Liver (tissue), 9 donors: Measurements from ENCODE around the gene CYB5RL. TPM values are rescaled to one million over a fixed set of nuclear protein-coding genes. Genes with fewer than 3 reads are reported as not detected.

ENCODE experiments used
- DNase-seq: peaks from one replicate; pipeline ENCODE4 v3.0.0-alpha.2; 2017; ENCODE audit warnings: low spot score
- H3K27ac ChIP-seq, 2 donors: one replicate each; pipeline ENCODE4 v1.7.0; 2013; ENCODE audit warnings: inconsistent platforms in 2 of 2, low read length in 2 of 2, control low read depth in 1 of 2, low read depth in 1 of 2, mild to moderate bottlenecking in 1 of 2
- H3K27me3 ChIP-seq, 4 donors: one replicate each; pipeline versions ENCODE4 v1.6.1 to v1.7.0; 2013; ENCODE audit warnings: low read length in 3 of 4, inconsistent platforms in 1 of 4, mild to moderate bottlenecking in 1 of 4, moderate library complexity in 1 of 4; ENCODE audit not compliant: control insufficient read depth in 4 of 4, insufficient read depth in 4 of 4
- H3K36me3 ChIP-seq, 4 donors: one replicate each; pipeline versions ENCODE4 v1.6.1 to v1.7.0; 2013; ENCODE audit warnings: low read length in 3 of 4, mild to moderate bottlenecking in 3 of 4, low read depth in 1 of 4, moderate library complexity in 1 of 4; ENCODE audit not compliant: control insufficient read depth in 4 of 4, insufficient read depth in 3 of 4
- H3K4me1 ChIP-seq, 4 donors: one replicate each; pipeline versions ENCODE4 v1.6.1 to v1.7.0; 2013; ENCODE audit warnings: low read length in 3 of 4, mild to moderate bottlenecking in 3 of 4, moderate library complexity in 1 of 4; ENCODE audit not compliant: control insufficient read depth in 4 of 4, insufficient read depth in 4 of 4
- H3K4me3 ChIP-seq, 3 donors: one replicate each; pipeline versions ENCODE4 v1.6.1 to v1.7.0; 2013; ENCODE audit warnings: low read length in 3 of 3, control low read depth in 1 of 3, low read depth in 1 of 3, mild to moderate bottlenecking in 1 of 3
- H3K9ac ChIP-seq, 2 donors: one replicate each; pipeline ENCODE4 v1.7.0; 2013; ENCODE audit warnings: low read length in 2 of 2, mild to moderate bottlenecking in 2 of 2, moderate library complexity in 2 of 2, control low read depth in 1 of 2, low read depth in 1 of 2
- H3K9me3 ChIP-seq, 4 donors: one replicate each; pipeline versions ENCODE4 v1.6.1 to v1.7.0; 2013; ENCODE audit warnings: low read length in 3 of 4; ENCODE audit not compliant: control insufficient read depth in 4 of 4
- EGR1 ChIP-seq, 2 donors: IDR thresholded peaks; 2 replicates each; pipeline ENCODE4 v1.6.1; 2016 to 2018; ENCODE audit warnings: antibody characterized with exemption in 2 of 2, low read depth in 2 of 2
- FOXA1 ChIP-seq: IDR thresholded peaks from 2 replicates; pipeline ENCODE4 v1.6.1; 2016; ENCODE audit warnings: antibody characterized with exemption
- FOXA2 ChIP-seq: IDR thresholded peaks from 2 replicates; pipeline ENCODE4 v1.6.1; 2016; ENCODE audit warnings: antibody characterized with exemption
- GABPA ChIP-seq, 2 donors: IDR thresholded peaks in 1 of 2; conservative IDR thresholded peaks in 1 of 2; 2 replicates each; pipeline ENCODE4 v1.6.1; 2016; ENCODE audit warnings: antibody characterized with exemption in 2 of 2, mild to moderate bottlenecking in 1 of 2, moderate library complexity in 1 of 2
- HNF4A ChIP-seq, 2 donors: conservative IDR thresholded peaks; 2 replicates each; pipeline ENCODE4 v1.6.1; 2016; ENCODE audit warnings: antibody characterized with exemption in 2 of 2, mild to moderate bottlenecking in 2 of 2
- HNF4G ChIP-seq: IDR thresholded peaks from 2 replicates; pipeline ENCODE4 v1.6.1; 2016; ENCODE audit warnings: antibody characterized with exemption
- NR2F2 ChIP-seq: IDR thresholded peaks from 2 replicates; pipeline ENCODE4 v1.6.1; 2016; ENCODE audit warnings: antibody characterized with exemption
- RAD21 ChIP-seq, 2 donors: IDR thresholded peaks; 2 replicates each; pipeline ENCODE4 v1.6.1; 2016; ENCODE audit warnings: antibody characterized with exemption in 2 of 2, mild to moderate bottlenecking in 2 of 2
- RXRA ChIP-seq, 2 donors: IDR thresholded peaks; 2 replicates each; pipeline ENCODE4 v1.6.1; 2017 to 2018; ENCODE audit warnings: antibody characterized with exemption in 2 of 2, mild to moderate bottlenecking in 1 of 2
- SP1 ChIP-seq: IDR thresholded peaks from 2 replicates; pipeline ENCODE4 v1.6.1; 2018; ENCODE audit warnings: antibody characterized with exemption, mild to moderate bottlenecking
- TAF1 ChIP-seq: conservative IDR thresholded peaks from 2 replicates; pipeline ENCODE4 v1.6.1; 2016; ENCODE audit warnings: antibody characterized with exemption, mild to moderate bottlenecking
- YY1 ChIP-seq: IDR thresholded peaks from 2 replicates; pipeline ENCODE4 v1.6.1; 2016; ENCODE audit warnings: antibody characterized with exemption, mild to moderate bottlenecking
- WGBS: extraction: QIAGEN DNeasy Blood & Tissue Kit; methylation state at CpG from one replicate; pipeline ENCODE4 v1.1.7; 2013; 5-methylcytosine and 5-hydroxymethylcytosine counted together
- polyA plus RNA-seq, 2 donors: library from polyadenylated mRNA; stranded (reverse) in 1 of 2; unstranded in 1 of 2; fragments of 200-250 nt in 1 of 2; fragments of >200 nt in 1 of 2; fragmentation: Nextera tagmentation in 1 of 2; extraction: Ambion mirVana in 1 of 2; gene quantifications; one replicate each; pipeline versions ENCODE4 v1.2.1 to v1.2.3, GENCODE V29; 2013 to 2015
- total RNA-seq, 2 donors: library from RNA; depleted of rRNA; stranded (reverse); fragments of >200 nt; gene quantifications; one replicate each; pipeline ENCODE4 v1.2.3, GENCODE V29; 2014
- TF ChIP-seq, protein P1 (sequence below): IDR thresholded peaks from 2 replicates; pipeline ENCODE4 v1.6.1; 2016; ENCODE audit warnings: antibody characterized with exemption
- TF ChIP-seq, protein P2 (sequence below): IDR thresholded peaks from 2 replicates; pipeline ENCODE4 v1.6.1; 2016; ENCODE audit warnings: antibody characterized with exemption
- TF ChIP-seq, protein P3 (sequence below): fragments of 150-350 bp; IDR thresholded peaks from 2 replicates; pipeline ENCODE4 v1.5.1; 2017; ENCODE audit warnings: improper control_type of control experiment, low read depth, low read length; ENCODE audit not compliant: missing input control
- donor health status: healthy.
- donor health status: healthy.
- donor health status: healthy.
- donor health status: healthy.
- donor health status: healthy.

CYB5RL gene
- total and polyA plus RNA-seq, 4 donors, result 1.5 to 4.5 (median 2.5) TPM

DNA sequence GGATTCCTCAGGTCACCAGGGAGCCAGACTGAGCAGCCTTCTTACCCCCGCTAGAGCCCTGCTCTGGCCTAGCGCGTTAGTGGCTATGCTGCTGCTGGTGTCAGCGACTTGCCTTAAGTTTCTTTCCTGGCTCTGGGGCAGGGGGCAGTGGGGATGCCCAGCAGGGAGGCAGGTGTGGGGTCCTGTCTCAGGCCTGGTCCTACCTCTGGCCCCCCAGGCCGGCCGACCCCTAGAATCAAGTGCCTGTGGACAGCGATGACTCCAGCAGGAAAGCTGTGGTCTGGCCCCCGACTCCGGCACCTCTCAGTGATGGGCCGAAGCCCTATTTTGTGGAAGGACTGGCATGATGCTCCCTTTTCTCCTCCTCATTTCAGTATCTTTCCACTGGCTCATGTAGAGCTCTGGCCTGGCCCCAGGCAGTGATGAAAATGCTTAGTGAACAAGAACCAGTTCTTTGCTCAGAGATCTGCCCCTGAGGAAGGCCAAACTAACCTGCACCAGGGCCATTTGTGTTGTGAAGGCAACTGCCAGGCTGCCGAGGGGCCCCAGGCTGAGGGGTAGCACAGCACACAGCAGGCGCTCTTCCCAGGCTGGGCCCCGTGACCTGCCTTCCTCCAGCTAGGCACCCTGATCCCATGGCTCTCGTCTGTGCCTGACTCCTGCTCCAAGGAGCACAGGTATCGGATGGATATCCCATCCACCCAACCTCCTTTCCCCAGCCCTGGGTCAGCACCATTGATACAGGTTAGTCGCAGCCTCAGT, 23.8 kb upstream of the CYB5RL start:
- Histone ChIP-seq H3K4me3 (no peak overlapping the region), H3K27me3 (no peaks in the 10 kb centered on the region), H3K27ac (no peak overlapping the region), H3K4me1 (peaks cover 0 to 18% (median 2%) of the 10 kb centered on the region in 4 donors), H3K36me3 (peaks cover 3 to 5% (median 4%) of the 10 kb centered on the region in 4 donors), H3K9me3 (no peaks in the 10 kb centered on the region), H3K9ac (no peak overlapping the region)
- 93% methylated on average over 16 of the region's 16 CpGs for WGBS
- no peak for DNase-seq
- TF ChIP-seq, protein P1, sequence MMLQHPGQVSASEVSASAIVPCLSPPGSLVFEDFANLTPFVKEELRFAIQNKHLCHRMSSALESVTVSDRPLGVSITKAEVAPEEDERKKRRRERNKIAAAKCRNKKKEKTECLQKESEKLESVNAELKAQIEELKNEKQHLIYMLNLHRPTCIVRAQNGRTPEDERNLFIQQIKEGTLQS, result no peak
- no peak for TF ChIP-seq FOXA1
- TF ChIP-seq GABPA (IDR thresholded peaks at IDR 0.05 in 1 of 2, conservative IDR thresholded peaks at IDR 0.05 in 1 of 2), result no peak
- no peak for TF ChIP-seq EGR1 (IDR thresholded peaks at IDR 0.05; ENCODE audit: low read depth in 2 of 2)
- no peak for TF ChIP-seq RXRA (IDR thresholded peaks at IDR 0.05)
- no peak for TF ChIP-seq FOXA2
- no peak for TF ChIP-seq RAD21 (IDR thresholded peaks at IDR 0.05)
- TF ChIP-seq, protein P2, sequence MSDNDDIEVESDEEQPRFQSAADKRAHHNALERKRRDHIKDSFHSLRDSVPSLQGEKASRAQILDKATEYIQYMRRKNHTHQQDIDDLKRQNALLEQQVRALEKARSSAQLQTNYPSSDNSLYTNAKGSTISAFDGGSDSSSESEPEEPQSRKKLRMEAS, result no peak
- TF ChIP-seq HNF4A (conservative IDR thresholded peaks at IDR 0.05), result no peak
- TF ChIP-seq, protein P3, sequence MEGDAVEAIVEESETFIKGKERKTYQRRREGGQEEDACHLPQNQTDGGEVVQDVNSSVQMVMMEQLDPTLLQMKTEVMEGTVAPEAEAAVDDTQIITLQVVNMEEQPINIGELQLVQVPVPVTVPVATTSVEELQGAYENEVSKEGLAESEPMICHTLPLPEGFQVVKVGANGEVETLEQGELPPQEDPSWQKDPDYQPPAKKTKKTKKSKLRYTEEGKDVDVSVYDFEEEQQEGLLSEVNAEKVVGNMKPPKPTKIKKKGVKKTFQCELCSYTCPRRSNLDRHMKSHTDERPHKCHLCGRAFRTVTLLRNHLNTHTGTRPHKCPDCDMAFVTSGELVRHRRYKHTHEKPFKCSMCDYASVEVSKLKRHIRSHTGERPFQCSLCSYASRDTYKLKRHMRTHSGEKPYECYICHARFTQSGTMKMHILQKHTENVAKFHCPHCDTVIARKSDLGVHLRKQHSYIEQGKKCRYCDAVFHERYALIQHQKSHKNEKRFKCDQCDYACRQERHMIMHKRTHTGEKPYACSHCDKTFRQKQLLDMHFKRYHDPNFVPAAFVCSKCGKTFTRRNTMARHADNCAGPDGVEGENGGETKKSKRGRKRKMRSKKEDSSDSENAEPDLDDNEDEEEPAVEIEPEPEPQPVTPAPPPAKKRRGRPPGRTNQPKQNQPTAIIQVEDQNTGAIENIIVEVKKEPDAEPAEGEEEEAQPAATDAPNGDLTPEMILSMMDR, result no peak

DNA sequence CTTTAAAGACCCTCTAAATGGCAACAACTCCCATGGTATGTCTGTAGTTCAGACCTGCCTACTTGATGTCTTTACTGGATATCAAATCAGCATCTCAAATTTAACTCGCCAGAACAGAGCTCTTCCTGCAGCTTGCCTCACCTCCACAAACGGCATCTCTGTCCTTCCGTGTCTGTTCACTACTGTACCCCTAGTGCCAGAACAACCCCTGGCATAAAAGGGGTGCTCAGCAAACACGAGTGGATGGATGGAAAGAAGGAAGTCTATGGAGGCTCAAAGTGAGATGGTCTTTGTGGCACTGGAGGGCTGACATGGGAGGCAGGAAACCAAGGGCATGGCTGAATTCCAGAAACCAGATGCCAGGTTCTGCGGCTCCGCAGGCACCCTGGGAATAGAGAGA, 22.9 kb upstream of the CYB5RL start:
- H3K27me3 ChIP-seq, result no peaks in the 10 kb centered on the region
- H3K4me3 ChIP-seq, result no peak overlapping the region
- TF ChIP-seq HNF4G (no peak), RXRA (IDR thresholded peaks at IDR 0.05) (no peak), SP1 (no peak), HNF4A (conservative IDR thresholded peaks at IDR 0.05) (no peak), NR2F2 (no peak), GABPA (IDR thresholded peaks at IDR 0.05 in 1 of 2, conservative IDR thresholded peaks at IDR 0.05 in 1 of 2) (no peak), FOXA1 (no peak), YY1 (no peak), TAF1 (no peak), RAD21 (IDR thresholded peaks at IDR 0.05) (no peak), EGR1 (IDR thresholded peaks at IDR 0.05; ENCODE audit: low read depth in 2 of 2) (no peak)
- TF ChIP-seq, protein P2, result no peak
- TF ChIP-seq, protein P3, result no peak
- H3K9me3 ChIP-seq, result no peaks in the 10 kb centered on the region
- peaks cover 3 to 13% (median 10%) of the 10 kb centered on the region in 4 donors for H3K36me3 ChIP-seq
- no peak overlapping the region for H3K9ac ChIP-seq
- peaks cover 0 to 18% (median 2%) of the 10 kb centered on the region in 4 donors for H3K4me1 ChIP-seq
- no peak for DNase-seq
- 86% methylated on average over 6 of the region's 6 CpGs for WGBS
- no peak overlapping the region for H3K27ac ChIP-seq
